HPDE6-E6E7 (cell line): Measurements from ENCODE around the gene SGSH.

Experiments
- DNase-seq: peaks from one replicate; pipeline ENCODE4 v3.0.0; 2011; ENCODE audit warnings: missing footprints; ENCODE audit errors: extremely low spot score

SGSH gene

GRCh38 chr17:80227156-80227555 lies 7.0 kb upstream of the SGSH start:
- no peak for DNase-seq

GRCh38 chr17:80225230-80225629 lies 5.1 kb upstream of the SGSH start:
- no peak for DNase-seq

GRCh38 chr17:80224683-80225082 lies 4.5 kb upstream of the SGSH start:
- no peak for DNase-seq

- no peak for DNase-seq
Observed at GRCh38 chr17:80223838-80224497, 3.8 kb upstream of the SGSH start.

- no peak for DNase-seq
Observed at GRCh38 chr17:80223142-80223815, 3.1 kb upstream of the SGSH start.

- DNase-seq, result no peak
Observed at GRCh38 chr17:80222376-80223141, 2.4 kb upstream of the SGSH start.

GRCh38 chr17:80221351-80222105 lies 1.4 kb upstream of the SGSH start:
- no peak for DNase-seq

- DNase-seq, result no peak
Observed at GRCh38 chr17:80220736-80221215, 643 bp upstream of the SGSH start.

- no peak for DNase-seq
Observed at GRCh38 chr17:80219763-80220053, 425 bp downstream of the SGSH start.

- DNase-seq, result no peak
Observed at GRCh38 chr17:80219013-80219762, 945 bp downstream of the SGSH start.

GRCh38 chr17:80218391-80218790 lies 1.7 kb downstream of the SGSH start:
- no peak for DNase-seq

GRCh38 chr17:80217703-80218362 lies 2.3 kb downstream of the SGSH start:
- no peak for DNase-seq

GRCh38 chr17:80216473-80217456 lies 3.4 kb downstream of the SGSH start:
- no peak for DNase-seq

GRCh38 chr17:80214878-80215210 lies 5.3 kb downstream of the SGSH start:
- DNase-seq, result no peak

GRCh38 chr17:80214012-80214877 lies 5.9 kb downstream of the SGSH start:
- no peak for DNase-seq

GRCh38 chr17:80213643-80213975 lies 6.5 kb downstream of the SGSH start:
- DNase-seq, result no peak

- DNase-seq, result no peak
Observed at GRCh38 chr17:80212962-80213642, 7.0 kb downstream of the SGSH start.

- DNase-seq, result no peak
Observed at GRCh38 chr17:80212511-80212910, 7.6 kb downstream of the SGSH start.
